Putamen (tissue), 1 donor: ENCODE data around the gene PLEK2.

Experiments
- DNase-seq: peaks from one replicate; pipeline ENCODE4 v3.0.0-alpha.2; 2016; ENCODE audit warnings: low spot score

Gene PLEK2

GRCh38 chr14:67397536-67397935 lies 14.4 kb downstream of the PLEK2 start:
- no peak for DNase-seq

- no peak for DNase-seq
Measured at GRCh38 chr14:67396381-67396970, 15.5 kb downstream of the PLEK2 start.

- DNase-seq, result no peak
Measured at GRCh38 chr14:67395876-67396189, 16.1 kb downstream of the PLEK2 start.

GRCh38 chr14:67395086-67395875 lies 16.7 kb downstream of the PLEK2 start:
- no peak for DNase-seq

GRCh38 chr14:67393689-67394088 lies 18.3 kb downstream of the PLEK2 start:
- DNase-seq, result no peak

GRCh38 chr14:67392800-67393199 lies 19.2 kb downstream of the PLEK2 start:
- no peak for DNase-seq

- DNase-seq, result no peak
Measured at GRCh38 chr14:67392123-67392522, 19.8 kb downstream of the PLEK2 start.

- DNase-seq, result no peak
Measured at GRCh38 chr14:67391268-67391667, 20.7 kb downstream of the PLEK2 start.

- DNase-seq, result no peak
Measured at GRCh38 chr14:67389811-67390534, 22.0 kb downstream of the PLEK2 start.

- DNase-seq, result no peak
Measured at GRCh38 chr14:67389275-67389674, 22.7 kb downstream of the PLEK2 start.

GRCh38 chr14:67387195-67387594 lies 24.8 kb downstream of the PLEK2 start:
- DNase-seq, result no peak

GRCh38 chr14:67385618-67386017 lies 26.3 kb downstream of the PLEK2 start:
- DNase-seq, result no peak

GRCh38 chr14:67385120-67385519 lies 26.8 kb downstream of the PLEK2 start:
- DNase-seq, result no peak

- no peak for DNase-seq
Measured at GRCh38 chr14:67377916-67378315, 34.0 kb downstream of the PLEK2 start.

GRCh38 chr14:67373347-67373746 lies 38.6 kb downstream of the PLEK2 start:
- no peak for DNase-seq

GRCh38 chr14:67372833-67373232 lies 39.1 kb downstream of the PLEK2 start:
- no peak for DNase-seq

GRCh38 chr14:67371247-67372148 lies 40.5 kb downstream of the PLEK2 start:
- DNase-seq, result no peak

- DNase-seq, result no peak
Measured at GRCh38 chr14:67370830-67371229, 41.1 kb downstream of the PLEK2 start.

GRCh38 chr14:67365476-67365875 lies 46.5 kb downstream of the PLEK2 start:
- no peak for DNase-seq

- no peak for DNase-seq
Measured at GRCh38 chr14:67360470-67361206, 51.3 kb downstream of the PLEK2 start.

- DNase-seq, result peak; percentile 99
Measured at GRCh38 chr14:67359775-67360469, 52.0 kb downstream of the PLEK2 start, which contains the start of the genes ATP6V1D and EIF2S1. TSS of gene ATP6V1D (minus strand) at chr14:67359804. CDS start at chr14:67359698, 106 bp downstream. TSS of gene EIF2S1 (plus strand) at chr14:67360328. CDS start at chr14:67364768, 4,440 bp downstream.
